ENCODE measurements around the gene PADI1. TPM values are rescaled to one million over a fixed set of nuclear protein-coding genes. Genes with fewer than 3 reads are reported as not detected.

PADI1 gene
- total RNA-seq, 2 donors from 2014 or later: not detected

DNA sequence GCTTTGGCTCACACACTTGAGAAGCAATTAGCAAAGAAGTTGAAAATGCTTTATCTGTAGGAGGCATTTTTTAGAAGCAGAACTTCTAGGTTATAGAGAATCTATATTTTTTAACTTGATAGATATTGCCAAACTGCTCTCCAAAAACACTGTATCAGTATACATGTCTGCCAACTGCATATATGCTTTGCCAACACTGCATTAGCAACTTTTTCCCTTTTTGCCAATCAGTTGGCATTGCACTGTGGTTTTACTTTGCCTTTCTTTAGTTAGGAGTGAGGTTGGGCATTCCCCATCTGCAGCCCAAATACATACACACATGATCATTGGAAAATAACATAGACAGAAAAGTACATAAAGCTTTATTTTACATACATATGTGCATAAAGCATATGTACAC is 59.0 kb downstream of the PADI1 start:
- no peaks in the 10 kb centered on the region for H3K9me3 ChIP-seq
- H3K36me3 ChIP-seq (replicated peaks in 1 of 2; ENCODE audit: insufficient read depth in 1 of 2, low read depth in 2 of 2): no peaks in the 10 kb centered on the region
- no peak for DNase-seq
- H3K4me3 ChIP-seq: no peak overlapping the region
- no peak for ATAC-seq
- intact Hi-C loops (cut with DNase I): no loop called here
- no peak overlapping the region for H3K27ac ChIP-seq
- TF ChIP-seq CTCF (IDR thresholded peaks at IDR 0.05) (no peak), POLR2A (IDR thresholded peaks at IDR 0.05) (no peak)
- no peaks in the 10 kb centered on the region for H3K4me1 ChIP-seq
- no peaks in the 10 kb centered on the region for H3K27me3 ChIP-seq

DNA sequence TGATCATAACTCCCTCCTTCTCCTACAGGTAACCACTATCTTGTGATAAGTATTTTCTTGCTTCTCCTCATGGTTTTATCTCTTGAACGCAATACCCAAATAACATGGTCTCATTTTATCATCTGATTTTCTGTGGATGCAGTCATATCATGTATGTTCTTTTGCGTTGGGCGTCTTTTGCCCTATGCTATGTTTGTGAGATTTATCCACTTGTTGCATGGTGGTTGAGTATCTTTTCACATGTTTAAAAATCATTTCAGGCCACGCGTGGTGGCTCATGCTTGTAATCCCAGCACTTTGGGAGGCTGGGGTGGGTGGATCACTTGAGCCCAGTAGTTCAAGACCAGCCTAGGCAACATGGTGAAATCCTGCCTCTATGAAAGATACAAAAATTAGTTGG is 59.5 kb downstream of the PADI1 start:
- Histone ChIP-seq H3K4me3 (no peak overlapping the region), H3K27me3 (no peaks in the 10 kb centered on the region), H3K27ac (no peak overlapping the region), H3K36me3 (replicated peaks in 1 of 2; ENCODE audit: insufficient read depth in 1 of 2, low read depth in 2 of 2) (no peaks in the 10 kb centered on the region), H3K4me1 (no peaks in the 10 kb centered on the region), H3K9me3 (no peaks in the 10 kb centered on the region)
- intact Hi-C loops (cut with DNase I): no loop called here
- DNase-seq (no peak), ATAC-seq (no peak)
- WGBS, 2 donors: 70 to 93% methylated on average over 5 of the region's 5 CpGs
- TF ChIP-seq CTCF (IDR thresholded peaks at IDR 0.05): no peak
- TF ChIP-seq POLR2A (IDR thresholded peaks at IDR 0.05): no peak

DNA sequence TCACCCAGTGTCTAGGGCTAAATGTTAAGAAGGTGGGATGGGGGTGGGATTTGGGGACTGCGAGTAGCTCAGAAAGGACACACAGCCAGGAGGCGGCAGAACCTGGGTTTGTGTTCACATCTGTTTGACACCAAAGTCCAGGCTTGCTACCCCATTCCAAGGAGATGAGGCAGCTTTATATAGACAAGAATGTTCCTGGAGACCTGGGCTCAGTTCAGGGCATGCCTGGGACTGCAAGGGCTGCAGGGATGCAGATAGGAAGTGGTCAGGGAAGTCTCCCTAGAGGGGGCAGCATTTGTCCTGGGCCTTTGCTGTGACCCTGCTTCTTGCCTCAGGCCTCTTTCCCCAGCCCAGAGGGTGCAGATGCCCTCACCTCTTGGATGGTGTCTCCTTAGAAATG is 60.2 kb downstream of the PADI1 start:
- Histone ChIP-seq H3K9me3 (no peaks in the 10 kb centered on the region), H3K27ac (no peak overlapping the region), H3K4me3 (no peak overlapping the region), H3K4me1 (no peaks in the 10 kb centered on the region), H3K36me3 (replicated peaks in 1 of 2; ENCODE audit: insufficient read depth in 1 of 2, low read depth in 2 of 2) (no peaks in the 10 kb centered on the region), H3K27me3 (no peaks in the 10 kb centered on the region)
- DNase-seq: no peak
- no peak for ATAC-seq
- WGBS, 2 donors: 81 to 92% methylated on average over 2 of the region's 2 CpGs
- TF ChIP-seq POLR2A (IDR thresholded peaks at IDR 0.05): no peak
- no peak for TF ChIP-seq CTCF (IDR thresholded peaks at IDR 0.05)
- intact Hi-C loops (cut with DNase I): no loop called here

GRCh38 chr1:17265950-17266349 is 61.0 kb downstream of the PADI1 start:
- Histone ChIP-seq H3K4me3 (no peak overlapping the region), H3K4me1 (no peaks in the 10 kb centered on the region), H3K27me3 (no peaks in the 10 kb centered on the region), H3K36me3 (replicated peaks in 1 of 2; ENCODE audit: insufficient read depth in 1 of 2, low read depth in 2 of 2) (no peaks in the 10 kb centered on the region), H3K9me3 (no peaks in the 10 kb centered on the region), H3K27ac (no peak overlapping the region)
- intact Hi-C loops (cut with DNase I): no loop called here
- DNase-seq: no peak
- no peak for ATAC-seq
- WGBS, 2 donors: 78 to 92% methylated on average over 4 of the region's 4 CpGs
- TF ChIP-seq CTCF (IDR thresholded peaks at IDR 0.05): no peak

- H3K4me3 ChIP-seq: no peak overlapping the region
- no peaks in the 10 kb centered on the region for H3K27me3 ChIP-seq
- H3K9me3 ChIP-seq: no peaks in the 10 kb centered on the region
- TF ChIP-seq CTCF (IDR thresholded peaks at IDR 0.05): no peak
- TF ChIP-seq POLR2A (IDR thresholded peaks at IDR 0.05): no peak
- no peak overlapping the region for H3K27ac ChIP-seq
- intact Hi-C loops (cut with DNase I): no loop called here
- DNase-seq (no peak), ATAC-seq (no peak)
- WGBS, 2 donors: 85 to 86% methylated on average over 8 to 23 of the region's 23 CpGs
- H3K4me1 ChIP-seq: no peaks in the 10 kb centered on the region
- no peaks in the 10 kb centered on the region for H3K36me3 ChIP-seq (replicated peaks in 1 of 2; ENCODE audit: insufficient read depth in 1 of 2, low read depth in 2 of 2)
Measured at GRCh38 chr1:17270891-17271765, 66.2 kb downstream of the PADI1 start.

Data from body of pancreas (tissue), 4 donors.